C4-2B (cell line): ENCODE data around the gene SHD.

Experiments used
- CTCF ChIP-seq: fragments of 450-650 bp; conservative IDR thresholded peaks from 2 replicates; pipeline ENCODE4 v1.5.1; 2017; ENCODE audit warnings: mild to moderate bottlenecking
- ZFX ChIP-seq: fragments of 450-650 bp; IDR thresholded peaks from 2 replicates; pipeline ENCODE4 v1.6.1; 2017

GRCh38 chr19:4284974-4285373 lies 5.9 kb downstream of the SHD start:
- TF ChIP-seq CTCF (no peak), ZFX (no peak)
